ENCODE data around the gene CASR.

Gene CASR

GRCh38 chr3:122281891-122282290, 98.4 kb downstream of the CASR start:
- Histone ChIP-seq H3K27me3 (ENCODE audit: insufficient read depth, low read depth) (no peaks in the 10 kb centered on the region), H3K36me3 (ENCODE audit: insufficient read depth) (no peaks in the 10 kb centered on the region), H3K4me2 (no peak overlapping the region), H3K4me1 (ENCODE audit: low read depth, poor library complexity, severe bottlenecking) (no peaks in the 10 kb centered on the region), H3K27ac (no peak overlapping the region), H4K20me1 (ENCODE audit: insufficient read depth) (no peaks in the 10 kb centered on the region), H3K79me2 (ENCODE audit: insufficient read depth, low read depth) (no peaks in the 10 kb centered on the region), H3K4me3 (IDR thresholded peaks at IDR 0.05; ENCODE audit: insufficient read depth, low read depth, low read length) (no peak overlapping the region), H2AFZ (ENCODE audit: low read depth) (no peak overlapping the region), H3K9ac (no peak overlapping the region)
- TF ChIP-seq CTCF (conservative IDR thresholded peaks at IDR 0.05; ENCODE audit: low read depth, low read length): no peak

- Histone ChIP-seq H3K27ac (no peak overlapping the region), H3K9ac (no peak overlapping the region), H3K79me2 (ENCODE audit: insufficient read depth, low read depth) (no peaks in the 10 kb centered on the region), H3K4me2 (no peak overlapping the region), H2AFZ (ENCODE audit: low read depth) (no peak overlapping the region), H3K36me3 (ENCODE audit: insufficient read depth) (no peaks in the 10 kb centered on the region), H3K4me3 (IDR thresholded peaks at IDR 0.05; ENCODE audit: insufficient read depth, low read depth, low read length) (no peak overlapping the region), H3K4me1 (ENCODE audit: low read depth, poor library complexity, severe bottlenecking) (no peaks in the 10 kb centered on the region), H4K20me1 (ENCODE audit: insufficient read depth) (no peaks in the 10 kb centered on the region), H3K27me3 (ENCODE audit: insufficient read depth, low read depth) (no peaks in the 10 kb centered on the region)
- no peak for TF ChIP-seq CTCF (conservative IDR thresholded peaks at IDR 0.05; ENCODE audit: low read depth, low read length)
These were observed 100.5 kb downstream of the CASR start for GRCh38 chr3:122283796-122284445.

GRCh38 chr3:122284486-122284885, 101.0 kb downstream of the CASR start:
- H3K27ac ChIP-seq: no peak overlapping the region
- no peak overlapping the region for H3K4me3 ChIP-seq (IDR thresholded peaks at IDR 0.05; ENCODE audit: insufficient read depth, low read depth, low read length)
- H3K9ac ChIP-seq: no peak overlapping the region
- H3K36me3 ChIP-seq (ENCODE audit: insufficient read depth): no peaks in the 10 kb centered on the region
- no peaks in the 10 kb centered on the region for H4K20me1 ChIP-seq (ENCODE audit: insufficient read depth)
- no peak overlapping the region for H2AFZ ChIP-seq (ENCODE audit: low read depth)
- H3K79me2 ChIP-seq (ENCODE audit: insufficient read depth, low read depth): no peaks in the 10 kb centered on the region
- no peak for TF ChIP-seq CTCF (conservative IDR thresholded peaks at IDR 0.05; ENCODE audit: low read depth, low read length)
- no peak overlapping the region for H3K4me2 ChIP-seq
- no peaks in the 10 kb centered on the region for H3K4me1 ChIP-seq (ENCODE audit: low read depth, poor library complexity, severe bottlenecking)
- H3K27me3 ChIP-seq (ENCODE audit: insufficient read depth, low read depth): no peaks in the 10 kb centered on the region

- no peak overlapping the region for H3K9ac ChIP-seq
- no peak overlapping the region for H3K27ac ChIP-seq
- no peaks in the 10 kb centered on the region for H3K27me3 ChIP-seq (ENCODE audit: insufficient read depth, low read depth)
- H3K4me2 ChIP-seq: no peak overlapping the region
- no peaks in the 10 kb centered on the region for H3K79me2 ChIP-seq (ENCODE audit: insufficient read depth, low read depth)
- TF ChIP-seq CTCF (conservative IDR thresholded peaks at IDR 0.05; ENCODE audit: low read depth, low read length): no peak
- H3K4me1 ChIP-seq (ENCODE audit: low read depth, poor library complexity, severe bottlenecking): no peaks in the 10 kb centered on the region
- no peaks in the 10 kb centered on the region for H3K36me3 ChIP-seq (ENCODE audit: insufficient read depth)
- no peaks in the 10 kb centered on the region for H4K20me1 ChIP-seq (ENCODE audit: insufficient read depth)
- H2AFZ ChIP-seq (ENCODE audit: low read depth): no peak overlapping the region
- H3K4me3 ChIP-seq (IDR thresholded peaks at IDR 0.05; ENCODE audit: insufficient read depth, low read depth, low read length): no peak overlapping the region
These were observed 110.9 kb downstream of the CASR start for GRCh38 chr3:122294359-122294758.

All from KMS-11 (cell line).